IMR-90 (cell line): ENCODE measurements around the gene MTMR2. TPM values are rescaled to one million over a fixed set of nuclear protein-coding genes. Genes with fewer than 3 reads are reported as not detected.
A peak's percentile ranks its signal among the peaks of the same experiment; 100 is the strongest.

ENCODE experiments used
- ATAC-seq: fragments of 200-7000 bp; cut with Tn5 transposase; 2 replicates; pipeline ENCODE4 v1.9.1; 2020; ENCODE audit warnings: low read depth, mild to moderate bottlenecking, moderate library complexity
- BruUV-seq: library from RNA; stranded (reverse); fragments of 400-500 nt; replicated peaks from 2 replicates; lab custom pipeline; 2021; lab: Mats Ljungman, UMichigan
- CTCF ChIA-PET: fragments of 300-600 bp; formaldehyde crosslinking; extraction: SDS; loops from one replicate; lab custom pipeline; 2021; ENCODE audit warnings: antibody characterized with exemption; lab: Yijun Ruan, JAX
- POLR2A ChIA-PET: fragments of 300-600 bp; sonication (Branson Sonifier 250); formaldehyde crosslinking; loops from one replicate; lab custom pipeline; 2022; ENCODE audit warnings: antibody characterized with exemption; ENCODE audit not compliant: unreplicated experiment; lab: Charles Lee
- DNase-seq: peaks from one replicate; pipeline ENCODE4 v3.0.0; 2013
- H2AFZ ChIP-seq: replicated peaks from 2 replicates; pipeline ENCODE3; 2013; ENCODE audit warnings: low read length, mild to moderate bottlenecking; ENCODE audit not compliant: poor library complexity
- H2AK5ac ChIP-seq: 2 replicates; pipeline ENCODE4 v1.6.1; 2013; ENCODE audit warnings: low read depth, low read length, inconsistent platforms
- H2AK9ac ChIP-seq: replicated peaks from 2 replicates; pipeline ENCODE3; 2013; ENCODE audit warnings: mild to moderate bottlenecking, low read depth, low read length, moderate library complexity; ENCODE audit not compliant: poor library complexity
- H2BK120ac ChIP-seq: 2 replicates; pipeline ENCODE4 v1.6.1; 2013; ENCODE audit warnings: low read depth, low read length, inconsistent platforms
- H2BK15ac ChIP-seq: 3 replicates; pipeline ENCODE4 v1.6.1; 2013; ENCODE audit warnings: low read depth, low read length, inconsistent platforms
- H2BK20ac ChIP-seq: 2 replicates; pipeline ENCODE4 v1.6.1; 2013; ENCODE audit warnings: low read depth, mild to moderate bottlenecking, inconsistent platforms, low read length, moderate library complexity
- H2BK5ac ChIP-seq: 2 replicates; pipeline ENCODE4 v1.6.1; 2013; ENCODE audit warnings: mild to moderate bottlenecking, low read depth, low read length, inconsistent platforms; ENCODE audit not compliant: poor library complexity, severe bottlenecking
- H3K14ac ChIP-seq: replicated peaks from 2 replicates; pipeline ENCODE4 v1.6.1; 2013; ENCODE audit warnings: low read depth, low read length, inconsistent platforms
- H3K18ac ChIP-seq: 2 replicates; pipeline ENCODE4 v1.6.1; 2013; ENCODE audit warnings: low read depth, low read length, control low read depth
- H3K23ac ChIP-seq: 2 replicates; pipeline ENCODE4 v1.6.1; 2013; ENCODE audit warnings: low read depth, low read length, inconsistent platforms
- H3K27ac ChIP-seq: 2 replicates; pipeline ENCODE4 v1.5.1; 2013; ENCODE audit warnings: mild to moderate bottlenecking, control low read depth, low read length; ENCODE audit not compliant: insufficient read depth
- H3K27me3 ChIP-seq: 2 replicates; pipeline ENCODE4 v1.6.1; 2013; ENCODE audit warnings: low read length; ENCODE audit not compliant: control insufficient read depth, insufficient read depth
- H3K36me3 ChIP-seq: 2 replicates; pipeline ENCODE4 v1.6.1; 2013; ENCODE audit warnings: low read length, mixed read lengths; ENCODE audit not compliant: control insufficient read depth, insufficient read depth
- H3K4ac ChIP-seq: 2 replicates; pipeline ENCODE4 v1.6.1; 2013; ENCODE audit warnings: low read depth, low read length, inconsistent platforms
- H3K4me1 ChIP-seq: 2 replicates; pipeline ENCODE4 v1.6.1; 2013; ENCODE audit warnings: low read length, mixed read lengths; ENCODE audit not compliant: control insufficient read depth, insufficient read depth
- H3K4me2 ChIP-seq: 2 replicates; pipeline ENCODE4 v1.6.1; 2013; ENCODE audit warnings: low read depth, mild to moderate bottlenecking, control low read depth, low read length, moderate library complexity
- H3K4me3 ChIP-seq: 2 replicates; pipeline ENCODE4 v1.5.1; 2013; ENCODE audit warnings: low read depth, mild to moderate bottlenecking, control low read depth, low read length, moderate library complexity; ENCODE audit not compliant: insufficient read depth
- H3K56ac ChIP-seq: 2 replicates; pipeline ENCODE4 v1.6.1; 2013; ENCODE audit warnings: low read length, inconsistent platforms; ENCODE audit not compliant: insufficient read depth; ENCODE audit errors: extremely low read depth
- H3K79me1 ChIP-seq, 2 experiments: 2 replicates each; pipeline ENCODE4 v1.6.1; 2013; ENCODE audit warnings: low read length in 2 of 2, inconsistent platforms in 1 of 2, low read depth in 1 of 2
- H3K9ac ChIP-seq: 2 replicates; pipeline ENCODE4 v1.6.1; 2013; ENCODE audit warnings: low read depth, low read length, control low read depth
- H3K9me1 ChIP-seq: 2 replicates; pipeline ENCODE4 v1.6.1; 2013; ENCODE audit warnings: low read length, inconsistent platforms; ENCODE audit not compliant: insufficient read depth
- H3K9me3 ChIP-seq: 2 replicates; pipeline ENCODE4 v1.6.1; 2013; ENCODE audit warnings: low read length; ENCODE audit not compliant: control insufficient read depth, insufficient read depth
- H4K20me1 ChIP-seq: 2 replicates; pipeline ENCODE4 v1.6.1; 2013; ENCODE audit warnings: low read length, inconsistent platforms; ENCODE audit not compliant: insufficient read depth
- H4K5ac ChIP-seq: 2 replicates; pipeline ENCODE4 v1.6.1; 2013; ENCODE audit warnings: mild to moderate bottlenecking, low read depth, low read length, control low read depth
- H4K8ac ChIP-seq, 2 experiments: 2 replicates each; pipeline ENCODE4 v1.6.1; 2013; ENCODE audit warnings: low read depth in 2 of 2, low read length in 2 of 2, control low read depth in 1 of 2, inconsistent platforms in 1 of 2
- H4K91ac ChIP-seq: 2 replicates; pipeline ENCODE4 v1.6.1; 2013; ENCODE audit warnings: low read depth, low read length, inconsistent platforms; ENCODE audit not compliant: insufficient read depth
- BHLHE40 ChIP-seq: fragments of 150-350 bp; IDR thresholded peaks from 2 replicates; pipeline ENCODE4 v1.6.1; 2016; ENCODE audit warnings: mild to moderate bottlenecking, low read depth, low read length
- CEBPB ChIP-seq: IDR thresholded peaks from 2 replicates; pipeline ENCODE4 v1.6.1; 2012; ENCODE audit warnings: low read depth, low read length, improper control_type of control experiment
- FOS ChIP-seq: fragments of 150-350 bp; IDR thresholded peaks from 2 replicates; pipeline ENCODE4 v1.6.1; 2016; ENCODE audit warnings: low read depth, low read length
- MAFK ChIP-seq: IDR thresholded peaks from 2 replicates; pipeline ENCODE4 v1.6.1; 2012; ENCODE audit warnings: low read depth, low read length, improper control_type of control experiment
- MAZ ChIP-seq: IDR thresholded peaks from 2 replicates; pipeline ENCODE4 v1.6.1; 2012; ENCODE audit warnings: low read depth, mild to moderate bottlenecking, low read length, improper control_type of control experiment, moderate library complexity, borderline replicate concordance
- MXI1 ChIP-seq: IDR thresholded peaks from 2 replicates; pipeline ENCODE4 v1.6.1; 2012; ENCODE audit warnings: low read depth, mild to moderate bottlenecking, low read length, moderate library complexity, borderline replicate concordance
- NFE2L2 ChIP-seq: fragments of 150-350 bp; IDR thresholded peaks from 2 replicates; pipeline ENCODE4 v1.6.1; 2016; ENCODE audit warnings: low read depth, mild to moderate bottlenecking, low read length
- POLR2A ChIP-seq: IDR thresholded peaks from 2 replicates; pipeline ENCODE4 v1.6.1; 2012; ENCODE audit warnings: mild to moderate bottlenecking, low read depth, low read length
- RAD21 ChIP-seq: IDR thresholded peaks from 2 replicates; pipeline ENCODE4 v1.6.1; 2012; ENCODE audit warnings: low read length, improper control_type of control experiment
- RCOR1 ChIP-seq: IDR thresholded peaks from 2 replicates; pipeline ENCODE4 v1.6.1; 2012; ENCODE audit warnings: mild to moderate bottlenecking, low read length, improper control_type of control experiment; ENCODE audit not compliant: insufficient replicate concordance
- RFX5 ChIP-seq: IDR thresholded peaks from 2 replicates; pipeline ENCODE4 v1.8.0; 2012; ENCODE audit warnings: low read depth, mild to moderate bottlenecking, low read length, moderate library complexity
- USF2 ChIP-seq: fragments of 150-350 bp; IDR thresholded peaks from 2 replicates; pipeline ENCODE4 v1.6.1; 2017; ENCODE audit warnings: mild to moderate bottlenecking, antibody characterized with exemption, low read length, low read depth
- WGBS, 2 experiments: methylation state at CpG; one replicate each; pipeline versions ENCODE4 v1.1.5 to v1.1.7; 2013; ENCODE audit warnings: missing lambda C conversion rate in 2 of 2; ENCODE audit not compliant: insufficient read length in 1 of 2; ENCODE audit errors: extremely low coverage in 2 of 2; 5-methylcytosine and 5-hydroxymethylcytosine counted together
- dilution Hi-C: fragments of 300-500 bp; cut with HindIII; formaldehyde crosslinking; loops from one replicate; pipeline ENCODE4 v1.14.3; 2018; ENCODE audit warnings: low sequenced_read_pairs; ENCODE audit not compliant: unreplicated experiment
- in situ Hi-C: fragments of 300-500 bp; cut with MboI; formaldehyde crosslinking; loops from 3 replicates; pipeline ENCODE4 v1.14.3; 2019; ENCODE audit warnings: low sequenced_read_pairs, inconsistent platforms, mixed read lengths
- intact Hi-C: fragments of 100-400 bp; cut with micrococcal nuclease; formaldehyde crosslinking; loops from 2 replicates; pipeline ENCODE4 v1.10.0; 2022
- polyA plus RNA-seq, 3 experiments: library from polyadenylated mRNA; depleted of rRNA; stranded (reverse); fragments of >200 nt; gene quantifications; 2 replicates each; pipeline ENCODE4 v1.2.3, GENCODE V29; 2012; ENCODE audit warnings: low replicate concordance in 1 of 3
- total RNA-seq: library from RNA; depleted of rRNA; stranded (reverse); fragments of >200 nt; gene quantifications from 2 replicates; pipeline ENCODE4 v1.2.3, GENCODE V29; 2012
- TF ChIP-seq, protein P1 (sequence below): fragments of 150-350 bp; IDR thresholded peaks from 2 replicates; pipeline ENCODE4 v1.6.1; 2016; ENCODE audit warnings: low read depth, mild to moderate bottlenecking, low read length, moderate library complexity, borderline replicate concordance

The MTMR2 gene
- total and polyA plus RNA-seq, 2 of the 4 experiments (the other 2 are of a cell fraction) = 16.6 to 30.6 TPM

DNA sequence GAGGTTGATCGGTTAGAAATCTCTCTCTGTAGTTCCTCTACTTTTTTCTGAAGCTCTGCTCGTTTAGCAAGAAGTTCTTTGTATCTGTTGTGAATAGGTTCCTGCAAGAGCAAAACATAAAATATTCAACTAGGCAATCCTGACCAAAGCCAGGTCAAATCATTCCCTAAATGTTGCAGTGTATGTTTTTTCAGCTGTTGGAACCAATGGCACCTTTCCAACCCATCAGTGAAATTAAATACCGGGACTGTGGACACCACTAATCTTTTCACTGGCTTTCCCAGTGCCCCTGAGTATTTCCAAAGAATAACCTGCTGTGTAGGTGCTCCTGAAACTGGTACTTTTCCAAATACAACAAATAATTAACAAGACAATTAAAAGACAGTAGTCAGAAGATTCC is 88.6 kb downstream of the MTMR2 start:
- ChIA-PET POLR2A (no interaction called here), CTCF (interaction anchor here (0.5 to 2.1 kb wide), 15 partner anchors 9 to 594 kb away, joined by 3 to 16 read pairs (median 4); partner anchors contain the start of genes CEP57, FAM76B and MAML2)
- H2BK15ac ChIP-seq = no peak overlapping the region
- ATAC-seq = no peak
- H3K4me2 ChIP-seq = peak overlapping the region; percentile 17; the same call in 1 of the 2 replicates
- dilution Hi-C loops (no loop called here), in situ Hi-C loops (no loop called here), intact Hi-C loops (loop anchor here (5.0 kb wide), 2 partner anchors 157 to 217 kb away; no protein-coding TSS in a partner anchor)
- WGBS, 2 experiments = 20% methylated on average over 1 of the region's 3 CpGs; no CpG with 5 or more reads in 1 of the 2 experiments
- H3K14ac ChIP-seq = no peak overlapping the region
- no TSS peak for BruUV-seq
- H2AFZ ChIP-seq = no peak overlapping the region
- no peak overlapping the region for H3K23ac ChIP-seq
- H2AK5ac ChIP-seq = no peak overlapping the region
- no peaks in the 10 kb centered on the region for H3K27me3 ChIP-seq
- H3K79me1 ChIP-seq = peaks cover 2 to 11% of the 10 kb centered on the region in 2 experiments; a peak in 2 of 4 replicates
- peak overlapping the region in 1 of 2 experiments; percentile 10; a peak in 2 of 4 replicates for H4K8ac ChIP-seq
- peak; percentile 46 for DNase-seq
- H2AK9ac ChIP-seq = no peak overlapping the region
- H2BK120ac ChIP-seq = peak overlapping the region; percentile 41; the same call in 1 of the 2 replicates
- H3K36me3 ChIP-seq = peaks cover 6% of the 10 kb centered on the region
- peaks cover 13% of the 10 kb centered on the region for H3K4me1 ChIP-seq
- H3K4me3 ChIP-seq = no peak overlapping the region
- no peak overlapping the region for H2BK5ac ChIP-seq
- H4K91ac ChIP-seq = no peak overlapping the region
- H3K4ac ChIP-seq = 0 out of 2 replicates have a peak overlapping the region, but pooled peaks have one; percentile 14
- peaks cover 3% of the 10 kb centered on the region; the same call in 1 of the 2 replicates for H4K20me1 ChIP-seq
- peak overlapping the region; percentile 49; the same call in 1 of the 2 replicates for H3K27ac ChIP-seq
- peak overlapping the region; percentile 30; the same call in 1 of the 2 replicates for H4K5ac ChIP-seq
- no peaks in the 10 kb centered on the region for H3K9me3 ChIP-seq
- no peak overlapping the region for H2BK20ac ChIP-seq
- H3K56ac ChIP-seq = no peak overlapping the region
- peaks cover 3% of the 10 kb centered on the region for H3K9me1 ChIP-seq
- H3K18ac ChIP-seq = peak overlapping the region; percentile 75; the same call in 1 of the 2 replicates
- H3K9ac ChIP-seq = 0 out of 2 replicates have a peak overlapping the region, but pooled peaks have one; percentile 18
- TF ChIP-seq FOS = no peak
- no peak for TF ChIP-seq POLR2A
- no peak for TF ChIP-seq MAZ
- TF ChIP-seq RFX5 = no peak
- TF ChIP-seq USF2 = no peak
- TF ChIP-seq MXI1 = no peak
- no peak for TF ChIP-seq NFE2L2
- no peak for TF ChIP-seq CEBPB
- TF ChIP-seq RCOR1 = no peak
- no peak for TF ChIP-seq BHLHE40
- TF ChIP-seq RAD21 = no peak
- TF ChIP-seq, protein P1, sequence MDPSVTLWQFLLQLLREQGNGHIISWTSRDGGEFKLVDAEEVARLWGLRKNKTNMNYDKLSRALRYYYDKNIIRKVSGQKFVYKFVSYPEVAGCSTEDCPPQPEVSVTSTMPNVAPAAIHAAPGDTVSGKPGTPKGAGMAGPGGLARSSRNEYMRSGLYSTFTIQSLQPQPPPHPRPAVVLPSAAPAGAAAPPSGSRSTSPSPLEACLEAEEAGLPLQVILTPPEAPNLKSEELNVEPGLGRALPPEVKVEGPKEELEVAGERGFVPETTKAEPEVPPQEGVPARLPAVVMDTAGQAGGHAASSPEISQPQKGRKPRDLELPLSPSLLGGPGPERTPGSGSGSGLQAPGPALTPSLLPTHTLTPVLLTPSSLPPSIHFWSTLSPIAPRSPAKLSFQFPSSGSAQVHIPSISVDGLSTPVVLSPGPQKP = no peak
- no peak for TF ChIP-seq MAFK
